Right cardiac atrium (tissue), 5 donors: ENCODE data around the gene GPR143. TPM values are rescaled to one million over a fixed set of nuclear protein-coding genes. Genes with fewer than 3 reads are reported as not detected.
A peak's percentile ranks its signal among the peaks of the same experiment; 100 is the strongest.
"Not testable (repeated sequence)": the region's sequence is repeated elsewhere in the genome, so short reads cannot be mapped to it uniquely, and the experiment has no call there.

Experiments
- ATAC-seq, 2 donors: fragments of 200-7000 bp; cut with Tn5 transposase; one replicate each; pipeline versions ENCODE4 v1.8.0 to v1.9.1; 2020; ENCODE audit warnings: moderate library complexity in 2 of 2, mild to moderate bottlenecking in 1 of 2
- DNase-seq, 3 donors: peaks; one replicate each; pipeline ENCODE4 v3.0.0-alpha.2; 2020
- H3K27ac ChIP-seq: one replicate; pipeline ENCODE4 v1.5.1; 2013; ENCODE audit warnings: mild to moderate bottlenecking, low read length, control low read depth, moderate library complexity
- H3K27me3 ChIP-seq: one replicate; pipeline ENCODE4 v1.6.1; 2013; ENCODE audit not compliant: control insufficient read depth, insufficient read depth
- H3K4me1 ChIP-seq: one replicate; pipeline ENCODE4 v1.6.1; 2013; ENCODE audit warnings: low read length; ENCODE audit not compliant: control insufficient read depth, insufficient read depth
- H3K4me3 ChIP-seq: one replicate; pipeline ENCODE4 v1.5.1; 2013; ENCODE audit warnings: low read length, control low read depth
- H3K9me3 ChIP-seq: one replicate; pipeline ENCODE4 v1.6.1; 2013; ENCODE audit warnings: low read length; ENCODE audit not compliant: control insufficient read depth
- WGBS: extraction: QIAGEN DNeasy Blood & Tissue Kit; methylation state at CpG from one replicate; pipeline ENCODE4 v1.1.7; 2013; 5-methylcytosine and 5-hydroxymethylcytosine counted together
- intact Hi-C, 4 donors: fragments of 100-400 bp; cut with DNase I; formaldehyde crosslinking; loops; one replicate each; pipeline versions ENCODE4 v1.11.0 to v1.14.0; 2022 to 2023
- long read RNA-seq, 4 donors: library from polyadenylated mRNA; unstranded; transcript quantifications; one replicate each; pipeline ENCODE4 v2.0.0, GENCODE V29; 2020 to 2021
- polyA plus RNA-seq: library from polyadenylated mRNA; stranded (reverse); fragments of 200-250 nt; gene quantifications from one replicate; pipeline ENCODE4 v1.2.3, GENCODE V29; 2013
- total RNA-seq, 4 donors: library from RNA; stranded (reverse); fragmentation: NEBNext Ultra II Directional; extraction: Animal tissue kit (Norgen Biotek cat#: 25700); gene quantifications; one replicate each; pipeline ENCODE4 v1.2.1, GENCODE V29; 2021
- donor health status: healthy with polysubstance abuse.
- donor health status: DM: no; HTN: yes; CAD: no.
- donor health status: DM: no; HTN: no; CAD: no.
- donor health status: DM: no; HTN: yes; CAD: no; lungs with severe emphysema.
- donor health status: DM: yes; HTN: yes; CAD: no.

The GPR143 gene
- total RNA-seq: under 1 TPM in 3 of 4 donors, not detected in 1; 0.20 to 0.28 (median 0.25) TPM
- polyA plus RNA-seq: 0.14 TPM
- long read RNA-seq, donor 1, partial matches to known transcripts: 0 of 1 reads
- long read RNA-seq, donor 1, other reads (novel, unspliced or antisense): 1 of 1 reads
- long read RNA-seq, donor 2: 0 reads
- long read RNA-seq, donor 3, partial matches to known transcripts: 0 of 1 reads
- long read RNA-seq, donor 3, other reads (novel, unspliced or antisense): 0 of 1 reads
- long read RNA-seq, donor 4: 0 reads

DNA sequence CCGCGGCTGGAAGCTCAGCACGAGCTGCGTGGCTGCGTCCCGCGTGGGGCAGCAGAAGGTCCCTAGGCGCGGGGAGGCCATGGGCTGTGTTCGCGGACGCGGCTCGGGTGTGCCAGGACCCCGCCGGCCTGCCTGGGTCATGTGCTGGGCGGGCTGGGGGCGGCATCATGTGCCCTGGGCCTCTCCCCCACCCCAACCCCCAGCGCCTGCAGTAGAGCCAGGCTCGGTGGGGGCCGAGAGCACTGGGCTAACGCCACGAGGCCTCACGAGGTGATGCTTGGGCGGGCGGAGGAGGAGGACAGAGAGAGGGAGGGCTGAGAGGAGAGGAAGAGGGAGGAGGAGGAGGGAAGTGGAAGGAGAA, at the start of gene GPR143:
GPR143 (minus strand) TSS at position 111 of the 361 bp plus-strand sequence; CDS start at position 81, 30 bp downstream.
- Histone ChIP-seq H3K27ac (no peak within 1 kb of the TSS), H3K9me3 (no peaks in the 10 kb centered on the region), H3K4me1 (no peaks in the 10 kb centered on the region), H3K4me3 (no peak within 1 kb of the TSS), H3K27me3 (no peaks in the 10 kb centered on the region)
- WGBS: 31% methylated on average over 25 of the region's 26 CpGs
- ATAC-seq (peak in 1 of 2 donors; percentile 23), DNase-seq (no peak)
- intact Hi-C loops: no loop called here

GRCh38 chrX:9811086-9811485, 45.4 kb upstream of the GPR143 start:
- 98% methylated on average over 3 of the region's 3 CpGs for WGBS
- H3K27ac ChIP-seq, H3K4me3 ChIP-seq, intact Hi-C loops, H3K4me1 ChIP-seq, DNase-seq, H3K9me3 ChIP-seq, H3K27me3 ChIP-seq, ATAC-seq: not testable (repeated sequence)

DNA sequence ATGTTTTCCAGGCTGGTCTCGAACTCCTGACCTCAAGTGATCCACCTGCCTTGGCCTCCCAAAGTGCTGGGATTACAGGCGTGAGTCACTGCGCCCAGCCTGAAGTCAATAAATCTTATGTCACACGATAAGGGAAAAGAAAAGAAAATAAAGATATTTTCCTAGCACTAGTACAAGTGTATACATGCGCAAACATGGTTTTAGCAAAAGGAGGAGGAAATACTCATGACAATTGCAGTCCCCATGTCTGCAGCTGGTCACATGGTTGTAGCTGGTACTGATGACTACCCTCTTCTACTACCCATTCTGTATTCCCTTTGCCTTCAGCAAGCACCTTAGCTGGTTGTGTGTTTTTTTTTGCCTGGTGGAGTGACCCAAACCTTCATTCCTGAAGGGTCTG, 44.2 kb upstream of the GPR143 start:
- H3K27me3 ChIP-seq, intact Hi-C loops, H3K4me3 ChIP-seq, ATAC-seq, H3K27ac ChIP-seq, H3K9me3 ChIP-seq, H3K4me1 ChIP-seq, DNase-seq: not testable (repeated sequence)
- WGBS: 94% methylated on average over 5 of the region's 5 CpGs

- H3K4me3 ChIP-seq: no peak overlapping the region
- no peak for DNase-seq
- 85% methylated on average over 14 of the region's 14 CpGs for WGBS
- H3K4me1 ChIP-seq: no peaks in the 10 kb centered on the region
- intact Hi-C loops: no loop called here
- ATAC-seq: no peak
- no peak overlapping the region for H3K27ac ChIP-seq
- H3K27me3 ChIP-seq: no peaks in the 10 kb centered on the region
- no peaks in the 10 kb centered on the region for H3K9me3 ChIP-seq
Measured at GRCh38 chrX:9807355-9808182, 41.9 kb upstream of the GPR143 start.

DNA sequence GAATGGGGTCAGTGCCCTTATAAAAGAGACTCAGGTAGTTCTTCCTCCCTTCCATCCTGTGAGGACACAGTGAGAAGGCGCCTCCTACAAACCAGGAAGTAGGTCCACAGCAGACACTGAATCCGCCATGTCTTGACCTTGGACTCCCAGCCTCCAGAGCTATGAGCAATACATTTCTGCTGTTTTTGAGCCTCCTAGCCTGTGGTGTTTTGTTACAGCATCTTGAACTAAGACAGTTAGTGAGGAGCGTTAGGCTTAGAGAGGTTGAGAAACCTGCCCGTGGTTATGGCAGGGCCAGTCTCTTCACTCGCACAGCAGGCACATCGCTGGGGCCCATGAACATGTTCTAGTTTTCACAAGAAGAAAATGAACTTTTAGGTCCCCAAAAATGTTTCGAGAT, 40.3 kb upstream of the GPR143 start:
- Histone ChIP-seq H3K9me3 (no peaks in the 10 kb centered on the region), H3K4me1 (no peaks in the 10 kb centered on the region), H3K27ac (no peak overlapping the region), H3K4me3 (no peak overlapping the region), H3K27me3 (no peaks in the 10 kb centered on the region)
- ATAC-seq: no peak
- intact Hi-C loops: no loop called here
- 98% methylated on average over 7 of the region's 7 CpGs for WGBS
- DNase-seq: no peak

GRCh38 chrX:9804444-9804843, 38.8 kb upstream of the GPR143 start:
- intact Hi-C loops: no loop called here
- WGBS: 89% methylated on average over 5 of the region's 5 CpGs
- Histone ChIP-seq H3K27ac (no peak overlapping the region), H3K27me3 (no peaks in the 10 kb centered on the region), H3K9me3 (no peaks in the 10 kb centered on the region), H3K4me3 (no peak overlapping the region), H3K4me1 (no peaks in the 10 kb centered on the region)
- no peak for ATAC-seq
- DNase-seq: no peak

GRCh38 chrX:9802737-9803136, 37.1 kb upstream of the GPR143 start:
- no peaks in the 10 kb centered on the region for H3K9me3 ChIP-seq
- intact Hi-C loops: no loop called here
- no peaks in the 10 kb centered on the region for H3K27me3 ChIP-seq
- DNase-seq (no peak), ATAC-seq (no peak)
- WGBS: 89% methylated on average over 4 of the region's 4 CpGs
- H3K27ac ChIP-seq: no peak overlapping the region
- no peaks in the 10 kb centered on the region for H3K4me1 ChIP-seq
- H3K4me3 ChIP-seq: no peak overlapping the region

- H3K4me3 ChIP-seq: no peak overlapping the region
- WGBS: 67% methylated on average over 11 of the region's 11 CpGs
- no peaks in the 10 kb centered on the region for H3K9me3 ChIP-seq
- intact Hi-C loops: no loop called here
- no peaks in the 10 kb centered on the region for H3K4me1 ChIP-seq
- no peaks in the 10 kb centered on the region for H3K27me3 ChIP-seq
- H3K27ac ChIP-seq: no peak overlapping the region
- ATAC-seq (no peak), DNase-seq (no peak)
Measured at GRCh38 chrX:9797384-9798360, 32.0 kb upstream of the GPR143 start.

- DNase-seq: no peak
- no peaks in the 10 kb centered on the region for H3K9me3 ChIP-seq
- H3K27ac ChIP-seq: no peak overlapping the region
- intact Hi-C loops: no loop called here
- H3K4me3 ChIP-seq: no peak overlapping the region
- H3K27me3 ChIP-seq: no peaks in the 10 kb centered on the region
- no peak for ATAC-seq
- WGBS: 96% methylated on average over 7 of the region's 7 CpGs
- no peaks in the 10 kb centered on the region for H3K4me1 ChIP-seq
Measured at GRCh38 chrX:9794495-9794894, 28.8 kb upstream of the GPR143 start.

GRCh38 chrX:9790866-9791265, 25.2 kb upstream of the GPR143 start:
- no peaks in the 10 kb centered on the region for H3K9me3 ChIP-seq
- no peaks in the 10 kb centered on the region for H3K27me3 ChIP-seq
- no peak overlapping the region for H3K4me3 ChIP-seq
- H3K4me1 ChIP-seq: no peaks in the 10 kb centered on the region
- 96% methylated on average over 6 of the region's 6 CpGs for WGBS
- DNase-seq (no peak), ATAC-seq (no peak)
- intact Hi-C loops: no loop called here
- H3K27ac ChIP-seq: no peak overlapping the region

DNA sequence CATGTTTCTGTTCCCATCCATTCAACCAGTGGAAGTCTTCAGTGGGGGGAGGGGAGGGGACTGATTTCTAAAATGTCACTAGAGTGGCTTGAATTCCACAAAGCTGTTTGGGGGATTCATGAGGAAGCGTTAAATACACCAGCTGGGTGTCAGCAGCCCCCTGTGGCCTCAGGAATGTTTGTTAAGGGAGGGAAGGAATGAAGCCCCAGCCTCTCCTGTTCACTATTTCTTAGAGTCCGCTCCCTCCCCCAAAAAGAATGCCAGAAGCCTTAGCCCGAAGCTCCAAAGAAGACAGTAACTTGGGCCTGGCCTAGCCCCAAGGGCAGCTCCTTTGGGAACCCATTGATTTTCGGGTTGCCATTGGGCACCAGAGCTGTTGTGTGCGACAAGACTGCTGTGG, 23.9 kb upstream of the GPR143 start:
- no peak for DNase-seq
- Histone ChIP-seq H3K4me3 (no peak overlapping the region), H3K4me1 (no peaks in the 10 kb centered on the region), H3K27ac (no peak overlapping the region), H3K27me3 (no peaks in the 10 kb centered on the region), H3K9me3 (no peaks in the 10 kb centered on the region)
- 84% methylated on average over 5 of the region's 5 CpGs for WGBS
- intact Hi-C loops: no loop called here
- no peak for ATAC-seq
